ENCODE results near the gene DTNB. TPM values are rescaled to one million over a fixed set of nuclear protein-coding genes. Genes with fewer than 3 reads are reported as not detected.

DTNB gene
- total and polyA plus RNA-seq, 2 donors (not counting 1 experiment from before 2014, with no cell fraction given): 5.1 to 5.4 TPM

DNA sequence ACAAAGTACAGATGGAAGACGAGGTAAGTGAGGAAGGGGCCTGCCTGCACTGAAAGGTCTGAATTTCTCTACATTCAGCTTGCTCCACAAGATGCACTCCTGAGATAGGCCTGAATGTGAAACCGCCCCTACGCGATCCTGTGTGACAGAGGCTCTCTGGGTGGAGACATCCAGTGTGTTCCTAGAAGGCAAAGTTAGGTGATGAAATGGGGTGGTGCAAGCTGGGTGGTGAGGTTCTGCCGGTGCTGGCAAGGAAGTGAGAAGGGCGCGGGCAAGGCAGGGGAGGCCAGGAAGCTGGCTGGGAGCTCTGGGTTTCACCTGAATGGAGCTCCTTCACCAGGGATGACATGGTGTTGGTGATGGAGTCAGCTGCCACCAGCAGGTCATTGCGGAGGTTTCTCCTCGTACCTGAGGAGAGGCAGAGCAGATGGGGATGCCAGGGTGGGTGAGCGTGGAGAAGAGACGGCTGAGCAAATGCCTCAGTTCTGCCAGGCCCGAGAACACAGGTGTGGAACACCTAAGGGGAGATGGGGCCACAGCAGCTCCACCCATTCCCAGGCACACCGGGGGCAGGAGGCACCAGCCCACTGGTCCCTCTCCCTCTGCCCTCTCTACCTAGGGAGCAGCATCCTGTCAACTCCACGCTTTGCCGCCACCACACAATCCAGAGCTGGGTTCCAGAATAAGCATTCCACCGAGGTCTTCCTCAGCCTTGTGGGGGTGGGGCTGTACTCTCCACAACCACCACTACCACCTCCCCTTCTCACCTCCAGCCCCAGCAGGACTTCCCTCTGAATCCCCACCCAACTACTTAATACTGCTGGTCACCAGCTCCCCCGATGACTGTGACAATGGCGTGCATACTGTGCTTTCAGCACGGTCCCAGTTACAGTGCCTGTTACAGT, 286.2 kb downstream of the DTNB start:
- Histone ChIP-seq H3K4me1 (ENCODE audit: control insufficient read depth, extremely low read depth, insufficient read depth, low read length) (no peaks in the 10 kb centered on the region), H3K4me2 (ENCODE audit: extremely low read depth, insufficient read depth, low read length) (no peak overlapping the region), H3K79me2 (ENCODE audit: control insufficient read depth, insufficient read depth, low read length) (no peaks in the 10 kb centered on the region), H3K9me3 (ENCODE audit: control insufficient read depth, insufficient read depth, low read depth, low read length) (no peaks in the 10 kb centered on the region), H2AFZ (ENCODE audit: low read length) (no peak overlapping the region), H3K27ac (ENCODE audit: insufficient read depth, low read length) (no peak overlapping the region), H3K4me3 (replicated peaks in 1 of 4; ENCODE audit: control extremely low read depth in 1 of 4, insufficient read depth in 1 of 4, low read depth in 3 of 4, low read length in 4 of 4) (no peak overlapping the region), H3K9ac (ENCODE audit: insufficient read depth, low read length) (no peak overlapping the region), H3K27me3 (ENCODE audit: control insufficient read depth, insufficient read depth, low read length) (no peaks in the 10 kb centered on the region), H3K36me3 (ENCODE audit: control insufficient read depth, insufficient read depth, low read length) (no peaks in the 10 kb centered on the region), H4K20me1 (ENCODE audit: control insufficient read depth, extremely low read depth, insufficient read depth, low read length) (no peaks in the 10 kb centered on the region)
- DNase-seq (ENCODE audit: low read depth in 2 of 2): no peak
- TF ChIP-seq CTCF (conservative IDR thresholded peaks at IDR 0.05 in 1 of 2, IDR thresholded peaks at IDR 0.05 in 1 of 2; ENCODE audit: low read depth in 1 of 2, low read length in 2 of 2) (no peak), EZH2 (IDR thresholded peaks at IDR 0.05; ENCODE audit: low read length, missing control alignments) (no peak)

DNA sequence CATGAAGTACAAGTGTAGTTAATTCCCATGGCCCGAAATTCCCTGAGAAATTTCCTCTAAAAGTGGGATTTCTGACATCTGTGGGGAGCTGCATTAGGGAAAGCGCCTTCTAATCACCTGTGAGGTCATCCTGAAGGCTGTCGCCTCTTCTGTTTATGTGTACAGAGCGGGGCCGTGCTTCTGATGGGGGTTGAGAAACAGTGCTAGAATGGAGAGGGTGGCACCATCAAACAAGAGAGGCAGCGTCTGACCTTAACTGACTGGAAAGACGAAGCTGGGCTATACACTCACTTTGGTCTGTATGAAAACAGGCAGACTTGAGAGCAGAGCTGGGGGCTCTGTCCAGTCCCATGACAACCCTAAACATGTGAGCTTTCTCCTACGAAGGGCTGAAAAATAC, 287.5 kb downstream of the DTNB start:
- no peak overlapping the region for H3K4me3 ChIP-seq (replicated peaks in 1 of 4; ENCODE audit: control extremely low read depth in 1 of 4, insufficient read depth in 1 of 4, low read depth in 3 of 4, low read length in 4 of 4)
- no peak for DNase-seq (ENCODE audit: low read depth in 2 of 2)
- H3K36me3 ChIP-seq (ENCODE audit: control insufficient read depth, insufficient read depth, low read length): no peaks in the 10 kb centered on the region
- no peak overlapping the region for H3K27ac ChIP-seq (ENCODE audit: insufficient read depth, low read length)
- H3K4me1 ChIP-seq (ENCODE audit: control insufficient read depth, extremely low read depth, insufficient read depth, low read length): no peaks in the 10 kb centered on the region
- H3K79me2 ChIP-seq (ENCODE audit: control insufficient read depth, insufficient read depth, low read length): no peaks in the 10 kb centered on the region
- no peaks in the 10 kb centered on the region for H4K20me1 ChIP-seq (ENCODE audit: control insufficient read depth, extremely low read depth, insufficient read depth, low read length)
- H3K4me2 ChIP-seq (ENCODE audit: extremely low read depth, insufficient read depth, low read length): no peak overlapping the region
- no peak for TF ChIP-seq EZH2 (IDR thresholded peaks at IDR 0.05; ENCODE audit: low read length, missing control alignments)
- TF ChIP-seq CTCF (conservative IDR thresholded peaks at IDR 0.05 in 1 of 2, IDR thresholded peaks at IDR 0.05 in 1 of 2; ENCODE audit: low read depth in 1 of 2, low read length in 2 of 2): no peak
- no peak overlapping the region for H2AFZ ChIP-seq (ENCODE audit: low read length)
- H3K9me3 ChIP-seq (ENCODE audit: control insufficient read depth, insufficient read depth, low read depth, low read length): no peaks in the 10 kb centered on the region
- no peak overlapping the region for H3K9ac ChIP-seq (ENCODE audit: insufficient read depth, low read length)
- no peaks in the 10 kb centered on the region for H3K27me3 ChIP-seq (ENCODE audit: control insufficient read depth, insufficient read depth, low read length)

- Histone ChIP-seq H3K36me3 (ENCODE audit: control insufficient read depth, insufficient read depth, low read length) (no peaks in the 10 kb centered on the region), H3K4me2 (ENCODE audit: extremely low read depth, insufficient read depth, low read length) (no peak overlapping the region), H4K20me1 (ENCODE audit: control insufficient read depth, extremely low read depth, insufficient read depth, low read length) (no peaks in the 10 kb centered on the region), H3K79me2 (ENCODE audit: control insufficient read depth, insufficient read depth, low read length) (no peaks in the 10 kb centered on the region), H2AFZ (ENCODE audit: low read length) (no peak overlapping the region), H3K4me1 (ENCODE audit: control insufficient read depth, extremely low read depth, insufficient read depth, low read length) (no peaks in the 10 kb centered on the region), H3K27ac (ENCODE audit: insufficient read depth, low read length) (no peak overlapping the region), H3K4me3 (replicated peaks in 1 of 4; ENCODE audit: control extremely low read depth in 1 of 4, insufficient read depth in 1 of 4, low read depth in 3 of 4, low read length in 4 of 4) (no peak overlapping the region), H3K9ac (ENCODE audit: insufficient read depth, low read length) (no peak overlapping the region), H3K9me3 (ENCODE audit: control insufficient read depth, insufficient read depth, low read depth, low read length) (no peaks in the 10 kb centered on the region), H3K27me3 (ENCODE audit: control insufficient read depth, insufficient read depth, low read length) (no peaks in the 10 kb centered on the region)
- DNase-seq (ENCODE audit: low read depth in 2 of 2): no peak
- TF ChIP-seq EZH2 (IDR thresholded peaks at IDR 0.05; ENCODE audit: low read length, missing control alignments) (no peak), CTCF (conservative IDR thresholded peaks at IDR 0.05 in 1 of 2, IDR thresholded peaks at IDR 0.05 in 1 of 2; ENCODE audit: low read depth in 1 of 2, low read length in 2 of 2) (no peak)
Observed at GRCh38 chr2:25383806-25384205, 289.6 kb downstream of the DTNB start.

Data from fibroblast of lung (primary cell).